ENCODE results near the gene FHIT.

DNA sequence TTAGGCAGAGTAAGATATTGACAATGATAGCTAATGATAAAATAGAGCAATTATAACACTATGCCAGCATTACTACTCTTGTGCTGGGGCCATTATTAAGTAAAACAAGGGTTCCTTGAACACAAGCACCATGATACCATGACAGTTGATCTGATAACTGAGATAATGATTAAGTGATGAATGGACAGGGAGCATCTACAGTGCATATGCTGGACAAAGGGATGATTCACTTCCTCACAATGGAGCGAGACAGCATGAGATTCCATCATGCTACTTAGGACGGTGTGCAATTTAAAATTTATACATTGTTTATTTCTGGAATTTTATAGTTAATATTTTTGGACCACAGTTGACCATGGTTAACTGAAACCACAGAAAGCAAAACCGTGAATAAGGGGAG lies 156.6 kb downstream of the FHIT start:
- TF ChIP-seq, protein P1, sequence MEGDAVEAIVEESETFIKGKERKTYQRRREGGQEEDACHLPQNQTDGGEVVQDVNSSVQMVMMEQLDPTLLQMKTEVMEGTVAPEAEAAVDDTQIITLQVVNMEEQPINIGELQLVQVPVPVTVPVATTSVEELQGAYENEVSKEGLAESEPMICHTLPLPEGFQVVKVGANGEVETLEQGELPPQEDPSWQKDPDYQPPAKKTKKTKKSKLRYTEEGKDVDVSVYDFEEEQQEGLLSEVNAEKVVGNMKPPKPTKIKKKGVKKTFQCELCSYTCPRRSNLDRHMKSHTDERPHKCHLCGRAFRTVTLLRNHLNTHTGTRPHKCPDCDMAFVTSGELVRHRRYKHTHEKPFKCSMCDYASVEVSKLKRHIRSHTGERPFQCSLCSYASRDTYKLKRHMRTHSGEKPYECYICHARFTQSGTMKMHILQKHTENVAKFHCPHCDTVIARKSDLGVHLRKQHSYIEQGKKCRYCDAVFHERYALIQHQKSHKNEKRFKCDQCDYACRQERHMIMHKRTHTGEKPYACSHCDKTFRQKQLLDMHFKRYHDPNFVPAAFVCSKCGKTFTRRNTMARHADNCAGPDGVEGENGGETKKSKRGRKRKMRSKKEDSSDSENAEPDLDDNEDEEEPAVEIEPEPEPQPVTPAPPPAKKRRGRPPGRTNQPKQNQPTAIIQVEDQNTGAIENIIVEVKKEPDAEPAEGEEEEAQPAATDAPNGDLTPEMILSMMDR (IDR thresholded peaks at IDR 0.05): no peak
- TF ChIP-seq EP300 (IDR thresholded peaks at IDR 0.05; ENCODE audit: low read depth) (no peak), POLR2A (IDR thresholded peaks at IDR 0.05) (no peak), POLR2AphosphoS5 (IDR thresholded peaks at IDR 0.05) (no peak)

Measured in transverse colon (tissue), 4 donors.